Daoy (cell line): ENCODE measurements around the gene OR10K2. TPM values are rescaled to one million over a fixed set of nuclear protein-coding genes. Genes with fewer than 3 reads are reported as not detected.
"Not testable (repeated sequence)": the region's sequence is repeated elsewhere in the genome, so short reads cannot be mapped to it uniquely, and the experiment has no call there.

Experiments used
- DNase-seq: peaks from one replicate; pipeline ENCODE4 v3.0.0-alpha.2; 2015; ENCODE audit warnings: low read depth
- total RNA-seq: library from RNA; depleted of rRNA; stranded (reverse); fragments of >200 nt; shearing (Covaris generic); gene quantifications from 2 replicates; pipeline ENCODE4 v1.2.3, GENCODE V29; 2014; rRNA removed

OR10K2 gene, protein sequence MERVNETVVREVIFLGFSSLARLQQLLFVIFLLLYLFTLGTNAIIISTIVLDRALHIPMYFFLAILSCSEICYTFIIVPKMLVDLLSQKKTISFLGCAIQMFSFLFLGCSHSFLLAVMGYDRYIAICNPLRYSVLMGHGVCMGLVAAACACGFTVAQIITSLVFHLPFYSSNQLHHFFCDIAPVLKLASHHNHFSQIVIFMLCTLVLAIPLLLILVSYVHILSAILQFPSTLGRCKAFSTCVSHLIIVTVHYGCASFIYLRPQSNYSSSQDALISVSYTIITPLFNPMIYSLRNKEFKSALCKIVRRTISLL
- not detected in 2 replicates for total RNA-seq

DNA sequence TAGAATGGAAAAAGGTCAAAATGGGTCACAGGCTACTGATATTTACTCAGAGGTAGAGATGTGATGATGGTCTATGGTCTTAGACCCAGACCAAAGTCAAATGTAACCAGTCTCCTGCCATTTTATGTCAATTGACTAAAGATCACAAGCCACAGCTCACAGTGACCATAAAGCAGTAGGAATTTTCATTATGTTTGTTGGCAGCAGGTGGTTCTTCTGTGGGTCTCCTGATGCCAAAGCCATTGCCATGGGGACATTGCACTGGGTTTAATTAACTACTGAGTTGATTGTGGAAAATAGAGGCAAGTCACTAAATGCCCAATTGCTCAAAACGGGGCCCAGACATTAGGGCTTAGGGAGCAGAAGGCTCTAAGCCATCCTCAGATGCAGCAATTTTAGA lies at the start of gene OR10K2:
Gene OR10K2, minus strand, starts transcription at position 101 of the 400 bp plus-strand sequence. CDS start 5,371 bp downstream, outside the sequence.
- DNase-seq: no peak

GRCh38 chr1:158471920-158472319 lies 45.9 kb upstream of the OR10K2 start, which contains the start of gene OR10R2:
OR10R2 (plus strand) TSS chr1:158472220; CDS start chr1:158472326, 106 bp downstream.
- DNase-seq: no peak

- DNase-seq: no peak
Observed at GRCh38 chr1:158461534-158461933, 35.5 kb upstream of the OR10K2 start, which contains the start of gene OR10K1. OR10K1 (plus strand) TSS chr1:158461834; CDS start chr1:158465562, 3,728 bp downstream.

DNA sequence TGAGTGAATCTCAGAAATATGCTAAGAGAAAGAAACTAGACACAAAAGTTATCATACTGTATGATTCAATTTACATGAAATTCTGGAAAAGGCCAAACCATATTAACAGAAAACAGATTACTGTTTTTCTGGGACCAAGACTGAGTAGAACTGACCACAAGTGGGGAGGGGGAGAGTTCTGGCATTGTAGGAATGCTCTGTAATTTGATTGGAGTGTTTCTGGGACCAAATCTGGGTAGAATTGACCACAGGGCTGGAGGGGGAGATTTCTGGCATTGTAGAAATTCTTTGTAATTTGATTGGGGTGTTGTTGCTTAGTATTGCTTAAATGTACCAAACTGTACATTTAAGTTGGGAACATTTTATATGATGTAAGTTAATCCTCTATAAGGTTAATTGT lies 32.2 kb upstream of the OR10K2 start:
- no peak for DNase-seq

GRCh38 chr1:158457246-158457645 lies 31.2 kb upstream of the OR10K2 start:
- no peak for DNase-seq

GRCh38 chr1:158454537-158454936 lies 28.5 kb upstream of the OR10K2 start:
- DNase-seq: no peak

DNA sequence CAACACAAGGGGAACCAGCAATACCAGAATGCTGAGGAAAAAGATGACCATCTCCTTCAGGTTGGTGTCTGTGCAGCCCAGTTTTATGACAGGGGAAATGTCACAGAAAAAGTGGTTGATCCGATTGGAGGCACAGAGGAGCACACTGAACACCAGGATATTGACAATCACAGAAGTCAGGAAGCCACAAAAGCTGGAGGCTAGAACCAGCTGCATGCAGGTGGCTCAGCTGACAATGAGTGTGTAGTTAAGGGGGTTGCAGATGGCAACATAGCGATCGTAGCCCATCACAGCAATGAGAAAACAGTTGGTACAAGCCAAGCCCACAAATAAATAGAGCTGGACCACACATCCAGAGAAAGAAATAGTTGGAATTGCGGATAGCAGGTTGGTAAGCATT lies 19.3 kb upstream of the OR10K2 start:
- DNase-seq: no peak

DNA sequence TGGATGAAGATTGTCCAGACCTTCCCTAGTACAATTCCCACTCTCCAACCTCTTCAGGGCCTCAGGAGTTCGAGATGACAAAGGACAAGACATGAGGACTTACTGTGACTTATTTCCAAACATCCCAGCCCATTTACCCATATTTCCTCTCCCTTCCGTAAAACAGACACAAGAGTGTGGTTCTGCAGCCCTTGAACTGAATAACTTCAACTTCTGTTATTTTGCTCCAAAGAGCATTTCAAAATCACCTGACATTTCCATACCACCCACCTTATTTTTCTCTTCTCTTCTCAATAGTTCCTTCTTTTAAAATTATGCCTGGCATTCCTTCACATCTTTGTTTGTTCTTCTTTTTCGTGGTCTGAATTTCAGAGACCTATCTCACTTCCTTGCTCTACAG lies 8.7 kb upstream of the OR10K2 start:
- no peak for DNase-seq

DNA sequence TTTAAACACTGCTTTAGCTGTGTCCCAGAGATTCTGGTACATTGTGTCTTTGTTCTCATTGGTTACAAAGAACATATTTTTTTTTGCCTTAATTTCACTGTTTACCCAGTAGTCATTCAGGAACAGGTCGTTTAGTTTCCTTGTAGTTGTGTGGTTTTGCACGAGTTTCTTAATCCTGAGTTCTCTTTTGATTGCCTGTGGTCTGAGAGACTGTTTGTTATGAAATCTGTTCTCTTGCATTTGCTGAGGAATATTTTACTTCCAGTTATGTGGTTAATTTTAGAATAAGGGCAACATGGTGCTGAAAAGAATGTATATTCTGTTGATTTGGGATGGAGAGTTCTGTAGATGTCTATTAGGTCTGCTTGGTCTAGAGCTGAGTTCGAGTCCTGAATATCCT lies 4.1 kb upstream of the OR10K2 start:
- not testable (repeated sequence) for DNase-seq

- no peak for DNase-seq
Observed at GRCh38 chr1:158425027-158425426, 1.0 kb downstream of the OR10K2 start.

- DNase-seq: no peak
Observed at GRCh38 chr1:158422212-158422611, 3.8 kb downstream of the OR10K2 start.

DNA sequence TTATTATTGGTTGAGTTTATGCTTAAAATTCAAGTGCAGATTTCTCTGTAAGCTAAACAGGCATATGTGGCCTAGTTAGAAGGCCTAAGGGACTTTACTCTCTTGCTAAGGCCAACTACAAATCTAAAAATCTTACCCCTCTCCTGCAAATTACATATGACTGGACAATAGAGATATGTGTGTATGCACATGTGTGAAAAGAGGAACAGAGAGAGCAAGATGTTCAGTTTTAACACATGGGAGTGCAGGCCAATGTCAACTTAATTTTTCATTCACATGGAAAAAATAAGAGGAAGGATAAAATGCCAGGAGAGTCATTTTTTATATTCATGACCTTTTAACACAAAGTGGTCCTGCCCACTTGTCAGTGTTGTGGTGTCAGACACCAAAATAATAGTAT lies 8.5 kb downstream of the OR10K2 start:
- no peak for DNase-seq

DNA sequence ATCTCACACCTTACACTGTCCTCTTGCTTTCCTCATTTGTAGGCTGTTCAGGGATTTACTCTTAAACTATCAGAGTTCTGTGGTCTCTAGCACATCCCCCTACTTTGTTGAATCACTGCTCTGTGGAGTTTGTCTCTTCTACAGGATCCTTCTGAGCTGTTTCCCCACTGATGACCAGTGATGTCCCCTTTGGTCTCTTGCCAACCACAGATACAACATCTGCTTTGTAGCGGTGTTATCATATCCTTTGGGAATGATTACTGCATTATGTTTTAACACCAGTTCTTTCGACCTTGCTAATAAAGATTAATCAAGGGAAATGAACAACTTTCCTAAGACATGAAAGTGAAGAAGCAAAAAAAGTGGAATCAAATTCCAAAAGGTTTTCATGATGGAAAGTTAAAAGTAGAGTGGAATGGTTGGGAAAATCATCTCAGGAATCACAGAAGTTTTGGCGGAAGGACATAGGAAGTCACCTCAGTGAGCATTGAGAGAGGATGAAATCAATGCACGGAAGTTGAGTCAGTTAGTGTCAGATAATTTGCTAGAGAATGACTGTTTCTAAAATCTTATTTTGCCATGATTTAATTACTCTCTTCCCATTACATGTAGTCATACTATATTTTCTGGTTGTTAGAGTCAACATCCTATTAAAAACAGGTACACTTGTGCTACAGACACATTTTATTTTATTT lies 11.2 kb downstream of the OR10K2 start:
- DNase-seq: no peak

DNA sequence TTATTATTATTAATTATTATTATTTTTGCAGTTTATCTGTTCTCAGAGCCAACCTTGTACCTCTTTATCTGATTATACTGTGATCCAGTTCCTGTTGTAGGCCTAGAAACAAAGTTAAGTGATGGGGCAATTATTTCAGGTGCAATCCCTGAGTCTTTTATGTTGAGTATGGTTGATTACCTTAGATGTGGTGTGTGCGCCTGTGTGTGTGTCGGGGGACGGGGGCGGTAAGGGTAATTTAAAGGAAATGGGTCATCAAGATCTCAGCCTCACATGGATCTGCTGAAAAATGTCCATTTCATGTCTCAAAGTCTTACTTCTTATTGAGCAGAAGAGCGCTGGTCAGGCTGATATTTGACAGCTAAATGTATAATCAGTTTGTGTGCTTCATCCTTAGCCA lies 18.9 kb downstream of the OR10K2 start:
- no peak for DNase-seq

- DNase-seq: no peak
Observed at GRCh38 chr1:158400871-158401270, 25.2 kb downstream of the OR10K2 start.

DNA sequence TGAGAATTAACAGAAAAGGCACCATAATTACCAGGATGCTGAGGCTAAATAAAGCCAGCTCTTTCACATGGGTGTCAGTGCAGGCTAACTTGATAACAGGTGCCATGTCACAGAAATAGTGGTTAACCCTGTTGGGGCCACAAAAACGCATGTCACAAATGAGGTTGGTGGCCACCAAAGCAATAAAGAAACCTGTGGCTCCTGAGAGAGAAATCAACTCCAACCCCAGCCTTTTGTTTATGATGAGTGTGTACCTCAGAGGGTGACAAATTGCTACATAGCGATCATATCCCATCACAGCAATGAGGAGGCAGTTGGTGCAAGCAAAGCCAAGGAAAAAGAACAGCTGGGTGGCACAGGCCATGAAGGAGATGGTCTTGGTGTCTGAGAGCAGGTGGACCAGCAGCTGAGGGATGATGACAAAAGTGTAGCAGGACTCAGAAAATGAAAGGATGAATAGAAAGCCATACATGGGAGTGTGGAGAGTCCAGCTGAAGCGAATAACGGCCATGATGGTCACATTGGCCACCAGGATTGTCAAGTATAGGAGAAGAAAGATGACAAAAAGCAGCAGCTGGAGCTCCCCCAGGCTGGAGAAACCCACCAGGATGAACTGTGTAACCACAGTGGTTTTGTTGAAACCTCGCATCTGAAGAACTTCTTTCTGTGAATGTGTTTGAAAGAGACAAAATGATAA lies 27.1 kb downstream of the OR10K2 start, which contains the start of gene OR10T2:
Gene OR10T2, minus strand, starts transcription at position 649 of the 697 bp plus-strand sequence. Its CDS starts 0 bp downstream, at position 649.
- DNase-seq: no peak

DNA sequence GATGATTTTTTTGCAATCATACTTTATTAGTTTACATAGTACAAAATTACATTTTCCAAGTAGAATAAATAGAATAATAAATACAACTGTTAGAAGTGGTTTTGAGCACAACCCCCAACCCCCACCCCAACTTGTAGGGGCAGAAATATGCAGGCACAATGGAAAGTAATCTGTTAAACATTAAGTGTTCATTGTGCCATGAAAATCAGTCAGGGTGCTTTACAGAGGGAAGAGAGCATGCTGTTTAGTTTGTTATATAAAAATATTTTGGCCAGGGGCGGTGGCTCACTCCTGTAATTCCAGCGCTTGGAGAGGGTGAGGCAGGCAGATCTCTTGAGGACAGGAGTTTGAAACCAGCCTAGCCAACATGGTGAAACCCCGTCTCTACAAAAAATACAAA lies 29.4 kb downstream of the OR10K2 start:
- no peak for DNase-seq

DNA sequence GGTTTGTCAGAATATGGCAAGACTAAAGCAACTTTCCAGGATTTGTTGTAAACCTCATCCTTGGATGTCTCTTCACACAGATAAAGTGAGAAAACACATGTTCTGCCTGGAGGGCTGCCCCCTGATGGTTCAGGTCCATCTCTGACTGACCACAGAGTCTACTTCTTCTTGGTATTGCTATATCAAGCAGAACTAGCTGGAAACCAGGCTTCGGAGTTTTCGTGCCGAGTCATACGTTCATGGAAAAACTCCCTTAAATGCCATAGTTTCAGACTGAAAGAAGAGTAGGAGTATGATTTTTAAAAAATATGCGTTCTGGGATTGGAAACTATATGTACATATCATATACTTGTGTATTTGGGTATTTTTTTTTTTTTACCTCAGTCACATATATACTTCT lies 32.6 kb downstream of the OR10K2 start:
- DNase-seq: no peak

DNA sequence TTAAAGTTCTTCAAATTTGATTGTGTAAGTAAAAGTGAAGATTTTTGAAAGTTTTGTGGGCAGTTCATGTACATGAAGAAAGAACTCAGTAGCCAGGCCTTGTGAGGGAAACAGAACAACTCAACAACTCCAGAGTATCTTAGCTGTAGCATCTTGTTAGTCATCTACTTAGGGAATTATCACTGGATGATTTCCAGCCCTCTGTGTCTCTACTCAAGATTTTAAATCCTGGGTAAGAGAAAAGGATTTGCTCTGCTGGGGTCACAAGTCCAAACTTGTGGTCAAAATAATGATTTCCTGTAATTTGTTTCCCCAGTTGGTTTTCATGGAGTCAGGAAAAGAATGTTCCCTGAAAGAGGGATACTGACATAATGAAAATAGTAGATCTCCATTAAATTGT lies 34.9 kb downstream of the OR10K2 start:
- no peak for DNase-seq

GRCh38 chr1:158390331-158390730 lies 35.7 kb downstream of the OR10K2 start:
- DNase-seq: no peak

GRCh38 chr1:158374860-158375259 lies 51.2 kb downstream of the OR10K2 start:
- no peak for DNase-seq

GRCh38 chr1:158374101-158374500 lies 51.9 kb downstream of the OR10K2 start:
- DNase-seq: not testable (repeated sequence)
